OCI-LY1 (cell line): ENCODE results near the gene BCL7B.

ENCODE experiments used
- EZH2 ChIP-seq: fragments of 200-600 bp; sonication (generic), shearing (Covaris generic); IDR thresholded peaks from 2 replicates; pipeline ENCODE4 v1.8.0; 2017; ENCODE audit warnings: borderline replicate concordance, mixed run types, mild to moderate bottlenecking, antibody characterized with exemption, low read length, moderate library complexity, mixed read lengths
- TF ChIP-seq, protein P1 (sequence below): fragments of 200-600 bp; sonication (generic), shearing (Covaris generic); IDR thresholded peaks from 2 replicates; pipeline ENCODE4 v1.5.1; 2017; ENCODE audit warnings: mild to moderate bottlenecking, antibody characterized with exemption, low read length, moderate library complexity, mixed read lengths

DNA sequence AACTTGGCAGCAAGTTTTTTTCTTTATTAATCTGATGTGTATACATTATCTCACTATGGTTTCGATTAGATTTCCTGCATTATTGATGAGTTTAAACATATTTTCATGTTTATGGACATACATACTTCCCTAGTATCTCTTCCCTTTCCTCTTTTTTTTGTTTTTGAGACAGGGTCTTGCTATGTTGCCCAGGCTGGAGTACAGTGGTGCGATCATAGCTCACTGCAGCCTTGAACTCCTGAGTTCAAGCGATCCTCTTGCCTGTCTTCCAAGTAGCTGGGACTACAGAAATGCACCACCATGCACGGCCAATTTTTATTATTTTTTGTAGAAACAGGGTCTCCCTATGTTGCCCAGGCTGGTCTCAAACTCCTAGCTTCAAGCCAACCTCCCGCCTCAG, 54.3 kb downstream of the BCL7B start:
- TF ChIP-seq, protein P1, sequence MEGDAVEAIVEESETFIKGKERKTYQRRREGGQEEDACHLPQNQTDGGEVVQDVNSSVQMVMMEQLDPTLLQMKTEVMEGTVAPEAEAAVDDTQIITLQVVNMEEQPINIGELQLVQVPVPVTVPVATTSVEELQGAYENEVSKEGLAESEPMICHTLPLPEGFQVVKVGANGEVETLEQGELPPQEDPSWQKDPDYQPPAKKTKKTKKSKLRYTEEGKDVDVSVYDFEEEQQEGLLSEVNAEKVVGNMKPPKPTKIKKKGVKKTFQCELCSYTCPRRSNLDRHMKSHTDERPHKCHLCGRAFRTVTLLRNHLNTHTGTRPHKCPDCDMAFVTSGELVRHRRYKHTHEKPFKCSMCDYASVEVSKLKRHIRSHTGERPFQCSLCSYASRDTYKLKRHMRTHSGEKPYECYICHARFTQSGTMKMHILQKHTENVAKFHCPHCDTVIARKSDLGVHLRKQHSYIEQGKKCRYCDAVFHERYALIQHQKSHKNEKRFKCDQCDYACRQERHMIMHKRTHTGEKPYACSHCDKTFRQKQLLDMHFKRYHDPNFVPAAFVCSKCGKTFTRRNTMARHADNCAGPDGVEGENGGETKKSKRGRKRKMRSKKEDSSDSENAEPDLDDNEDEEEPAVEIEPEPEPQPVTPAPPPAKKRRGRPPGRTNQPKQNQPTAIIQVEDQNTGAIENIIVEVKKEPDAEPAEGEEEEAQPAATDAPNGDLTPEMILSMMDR, result no peak
- TF ChIP-seq EZH2, result no peak
